Activated T-helper 1 cell treated with anti-CD3 and anti-CD28 coated beads, Interleukin-12 subunit alpha, Interleukin-12 subunit beta, Interleukin-2, Interleukin-4 antibody, amounts not matched to agents 30 ng/mL and 10 ng/mL and 1 ng/mL, durations not matched to agents 14 hours and 24 hours and 36 hours (primary cell): ENCODE measurements around the gene LVRN. TPM values are rescaled to one million over a fixed set of nuclear protein-coding genes. Genes with fewer than 3 reads are reported as not detected.
"Not testable (repeated sequence)": the region's sequence is repeated elsewhere in the genome, so short reads cannot be mapped to it uniquely, and the experiment has no call there.

Experiments used
- DNase-seq: peaks from one replicate; pipeline ENCODE4 v3.0.0; 2021; ENCODE audit warnings: low spot score
- H3K27ac Mint-ChIP-seq: one replicate; pipeline ENCODE4 v1.8.0; 2021; ENCODE audit warnings: mild to moderate bottlenecking, mixed read lengths
- H3K27me3 Mint-ChIP-seq: one replicate; pipeline ENCODE4 v1.8.0; 2022; ENCODE audit warnings: mild to moderate bottlenecking, moderate library complexity, mixed read lengths; ENCODE audit not compliant: insufficient read depth
- H3K36me3 Mint-ChIP-seq: one replicate; pipeline ENCODE4 v1.8.0; 2021; ENCODE audit warnings: low read depth, mixed read lengths
- H3K4me1 Mint-ChIP-seq: one replicate; pipeline ENCODE4 v1.8.0; 2021; ENCODE audit warnings: low read depth, mixed read lengths
- H3K4me3 Mint-ChIP-seq: one replicate; pipeline ENCODE4 v1.8.0; 2021; ENCODE audit warnings: mild to moderate bottlenecking, moderate library complexity, mixed read lengths
- H3K9me3 Mint-ChIP-seq: one replicate; pipeline ENCODE4 v1.8.0; 2021; ENCODE audit warnings: mixed read lengths
- intact Hi-C: fragments of 100-400 bp; cut with micrococcal nuclease; formaldehyde crosslinking; loops from one replicate; pipeline ENCODE4 v1.15.1; 2024
- total RNA-seq: library from RNA; stranded (reverse); gene quantifications from 2 replicates; pipeline ENCODE4 v1.2.3, GENCODE V29; 2022

Gene LVRN
- not detected in 2 replicates for total RNA-seq

GRCh38 chr5:115962239-115962564 is at the start of gene LVRN:
LVRN (plus strand) TSS chr5:115962475; CDS start chr5:115962618, 143 bp downstream.
- no peak within 1 kb of the TSS for H3K4me3 Mint-ChIP-seq
- H3K27me3 Mint-ChIP-seq, result peaks cover 54% of the 10 kb centered on the region

GRCh38 chr5:115913623-115914400 is 48.5 kb upstream of the LVRN start:
- DNase-seq, H3K4me1 Mint-ChIP-seq, H3K27me3 Mint-ChIP-seq, H3K36me3 Mint-ChIP-seq, intact Hi-C loops, H3K9me3 Mint-ChIP-seq, H3K4me3 Mint-ChIP-seq, H3K27ac Mint-ChIP-seq: not testable (repeated sequence)

More at GRCh38 chr5:115962239-115962564, at the start of gene LVRN:
- intact Hi-C loops, result loop anchor here (5.0 kb wide), 1 partner anchor 610 kb away; the partner anchor contains the start of gene SEMA6A
- no peak for DNase-seq
- H3K4me1 Mint-ChIP-seq, result no peaks in the 10 kb centered on the region
- H3K27ac Mint-ChIP-seq, result no peak within 1 kb of the TSS
- no peaks in the 10 kb centered on the region for H3K9me3 Mint-ChIP-seq
- peaks cover 2% of the 10 kb centered on the region for H3K36me3 Mint-ChIP-seq

- no peak for DNase-seq
- Mint-ChIP-seq H3K27me3 (no peaks in the 10 kb centered on the region), H3K4me1 (no peaks in the 10 kb centered on the region), H3K36me3 (no peaks in the 10 kb centered on the region), H3K27ac (no peak overlapping the region), H3K4me3 (no peak overlapping the region), H3K9me3 (no peaks in the 10 kb centered on the region)
- intact Hi-C loops, result no loop called here
Observed at GRCh38 chr5:115920171-115920725, 42.0 kb upstream of the LVRN start.

- intact Hi-C loops, H3K9me3 Mint-ChIP-seq, H3K27me3 Mint-ChIP-seq, DNase-seq, H3K4me1 Mint-ChIP-seq, H3K36me3 Mint-ChIP-seq, H3K27ac Mint-ChIP-seq, H3K4me3 Mint-ChIP-seq: not testable (repeated sequence)
Observed at GRCh38 chr5:115928578-115929407, 33.5 kb upstream of the LVRN start.

GRCh38 chr5:115930171-115930570 is 32.1 kb upstream of the LVRN start:
- H3K4me3 Mint-ChIP-seq, H3K4me1 Mint-ChIP-seq, H3K9me3 Mint-ChIP-seq, DNase-seq, H3K27me3 Mint-ChIP-seq, H3K27ac Mint-ChIP-seq, H3K36me3 Mint-ChIP-seq, intact Hi-C loops: not testable (repeated sequence)

GRCh38 chr5:115930630-115931337 is 31.5 kb upstream of the LVRN start:
- intact Hi-C loops, result no loop called here
- Mint-ChIP-seq H3K36me3 (no peaks in the 10 kb centered on the region), H3K9me3 (no peaks in the 10 kb centered on the region), H3K4me3 (no peak overlapping the region), H3K27me3 (peaks cover 6% of the 10 kb centered on the region), H3K4me1 (no peaks in the 10 kb centered on the region), H3K27ac (no peak overlapping the region)
- DNase-seq, result no peak

GRCh38 chr5:115932991-115933390 is 29.3 kb upstream of the LVRN start:
- H3K36me3 Mint-ChIP-seq, result no peaks in the 10 kb centered on the region
- no peaks in the 10 kb centered on the region for H3K4me1 Mint-ChIP-seq
- H3K4me3 Mint-ChIP-seq, result no peak overlapping the region
- no peak overlapping the region for H3K27ac Mint-ChIP-seq
- no peak for DNase-seq
- intact Hi-C loops, result no loop called here
- no peaks in the 10 kb centered on the region for H3K9me3 Mint-ChIP-seq
- peaks cover 6% of the 10 kb centered on the region for H3K27me3 Mint-ChIP-seq

- no peak overlapping the region for H3K4me3 Mint-ChIP-seq
- DNase-seq, result no peak
- no peaks in the 10 kb centered on the region for H3K4me1 Mint-ChIP-seq
- H3K9me3 Mint-ChIP-seq, result no peaks in the 10 kb centered on the region
- intact Hi-C loops, result no loop called here
- H3K36me3 Mint-ChIP-seq, result no peaks in the 10 kb centered on the region
- H3K27ac Mint-ChIP-seq, result no peak overlapping the region
- H3K27me3 Mint-ChIP-seq, result peaks cover 6% of the 10 kb centered on the region
Observed at GRCh38 chr5:115934388-115934974, 27.8 kb upstream of the LVRN start.

- H3K36me3 Mint-ChIP-seq, result no peaks in the 10 kb centered on the region
- no peaks in the 10 kb centered on the region for H3K4me1 Mint-ChIP-seq
- no peak overlapping the region for H3K4me3 Mint-ChIP-seq
- no peaks in the 10 kb centered on the region for H3K9me3 Mint-ChIP-seq
- DNase-seq, result no peak
- intact Hi-C loops, result no loop called here
- H3K27me3 Mint-ChIP-seq, result peaks cover 6% of the 10 kb centered on the region
- H3K27ac Mint-ChIP-seq, result no peak overlapping the region
Observed at GRCh38 chr5:115936031-115936430, 26.2 kb upstream of the LVRN start.

GRCh38 chr5:115939059-115939458 is 23.2 kb upstream of the LVRN start:
- H3K27ac Mint-ChIP-seq, result no peak overlapping the region
- intact Hi-C loops, result no loop called here
- H3K9me3 Mint-ChIP-seq, result no peaks in the 10 kb centered on the region
- H3K36me3 Mint-ChIP-seq, result no peaks in the 10 kb centered on the region
- DNase-seq, result no peak
- no peak overlapping the region for H3K4me3 Mint-ChIP-seq
- H3K4me1 Mint-ChIP-seq, result no peaks in the 10 kb centered on the region
- peaks cover 3% of the 10 kb centered on the region for H3K27me3 Mint-ChIP-seq

GRCh38 chr5:115940080-115940810 is 22.0 kb upstream of the LVRN start:
- DNase-seq, result no peak
- Mint-ChIP-seq H3K36me3 (no peaks in the 10 kb centered on the region), H3K4me3 (no peak overlapping the region), H3K9me3 (no peaks in the 10 kb centered on the region), H3K27me3 (no peaks in the 10 kb centered on the region), H3K4me1 (no peaks in the 10 kb centered on the region), H3K27ac (no peak overlapping the region)
- intact Hi-C loops, result no loop called here

- no peak for DNase-seq
- H3K9me3 Mint-ChIP-seq, result no peaks in the 10 kb centered on the region
- H3K27ac Mint-ChIP-seq, result no peak overlapping the region
- no peaks in the 10 kb centered on the region for H3K4me1 Mint-ChIP-seq
- H3K4me3 Mint-ChIP-seq, result no peak overlapping the region
- H3K27me3 Mint-ChIP-seq, result no peaks in the 10 kb centered on the region
- H3K36me3 Mint-ChIP-seq, result no peaks in the 10 kb centered on the region
- intact Hi-C loops, result no loop called here
Observed at GRCh38 chr5:115941051-115941675, 21.1 kb upstream of the LVRN start.
